IPS DF 6.9 (cell line): ENCODE results near the gene RAB24.

ENCODE experiments used
- DNase-seq: peaks from one replicate; pipeline ENCODE4 v3.0.0-alpha.2; 2013; ENCODE audit warnings: low read depth, low spot score
- H3K27ac ChIP-seq: one replicate; pipeline ENCODE4 v1.5.1; 2013; ENCODE audit warnings: low read length, control low read depth
- H3K27me3 ChIP-seq: 2 replicates; pipeline ENCODE4 v1.6.1; 2013; ENCODE audit warnings: mild to moderate bottlenecking, low read length; ENCODE audit not compliant: control insufficient read depth, insufficient read depth
- H3K36me3 ChIP-seq: 2 replicates; pipeline ENCODE4 v1.6.1; 2013; ENCODE audit warnings: low read length; ENCODE audit not compliant: control insufficient read depth, insufficient read depth
- H3K4me1 ChIP-seq: 2 replicates; pipeline ENCODE4 v1.6.1; 2013; ENCODE audit warnings: low read length; ENCODE audit not compliant: control insufficient read depth, insufficient read depth
- H3K4me3 ChIP-seq: 2 replicates; pipeline ENCODE4 v1.5.1; 2013; ENCODE audit warnings: mild to moderate bottlenecking, low read length
- H3K9me3 ChIP-seq: 2 replicates; pipeline ENCODE4 v1.6.1; 2013; ENCODE audit warnings: low read length, inconsistent platforms; ENCODE audit not compliant: control insufficient read depth, insufficient read depth
- WGBS: extraction: QIAGEN DNeasy Blood & Tissue Kit; methylation state at CpG from one replicate; pipeline ENCODE4 v1.1.7; 2013; ENCODE audit warnings: mixed read lengths, missing lambda C conversion rate; ENCODE audit not compliant: insufficient read length, insufficient coverage; 5-methylcytosine and 5-hydroxymethylcytosine counted together

The RAB24 gene

GRCh38 chr5:177293819-177294581 lies 9.5 kb downstream of the RAB24 start:
- WGBS: no CpG with 5 or more reads among the region's 12 CpGs
- Histone ChIP-seq H3K4me3 (no peak overlapping the region), H3K4me1 (peaks cover 2% of the 10 kb centered on the region; the same call in 1 of the 2 replicates), H3K27ac (no peak overlapping the region), H3K36me3 (peaks cover 46% of the 10 kb centered on the region), H3K27me3 (no peaks in the 10 kb centered on the region), H3K9me3 (no peaks in the 10 kb centered on the region)
- DNase-seq: no peak

- no peak overlapping the region for H3K4me3 ChIP-seq
- no peaks in the 10 kb centered on the region for H3K27me3 ChIP-seq
- H3K4me1 ChIP-seq: no peaks in the 10 kb centered on the region
- no peak overlapping the region for H3K27ac ChIP-seq
- WGBS: no CpG with 5 or more reads among the region's 7 CpGs
- H3K9me3 ChIP-seq: no peaks in the 10 kb centered on the region
- DNase-seq: no peak
- H3K36me3 ChIP-seq: peaks cover 48% of the 10 kb centered on the region
Observed at GRCh38 chr5:177291735-177292134, 11.8 kb downstream of the RAB24 start.

- no peaks in the 10 kb centered on the region for H3K9me3 ChIP-seq
- H3K27me3 ChIP-seq: no peaks in the 10 kb centered on the region
- DNase-seq: no peak
- H3K4me3 ChIP-seq: no peak overlapping the region
- WGBS: no CpG with 5 or more reads among the region's 12 CpGs
- H3K27ac ChIP-seq: no peak overlapping the region
- no peaks in the 10 kb centered on the region for H3K4me1 ChIP-seq
- peaks cover 45% of the 10 kb centered on the region for H3K36me3 ChIP-seq
Observed at GRCh38 chr5:177290816-177291596, 12.5 kb downstream of the RAB24 start.

GRCh38 chr5:177288191-177288590 lies 15.3 kb downstream of the RAB24 start:
- no peak overlapping the region for H3K4me3 ChIP-seq
- no peaks in the 10 kb centered on the region for H3K9me3 ChIP-seq
- no peaks in the 10 kb centered on the region for H3K27me3 ChIP-seq
- no peaks in the 10 kb centered on the region for H3K4me1 ChIP-seq
- H3K36me3 ChIP-seq: peaks cover 28% of the 10 kb centered on the region; the same call in 1 of the 2 replicates
- H3K27ac ChIP-seq: no peak overlapping the region
- WGBS: no CpG with 5 or more reads among the region's 2 CpGs
- no peak for DNase-seq

GRCh38 chr5:177276886-177277285 lies 26.6 kb downstream of the RAB24 start:
- WGBS: no CpG with 5 or more reads among the region's 1 CpG
- no peak overlapping the region for H3K4me3 ChIP-seq
- H3K27me3 ChIP-seq: no peaks in the 10 kb centered on the region
- H3K4me1 ChIP-seq: no peaks in the 10 kb centered on the region
- H3K36me3 ChIP-seq: peaks cover 22% of the 10 kb centered on the region
- no peaks in the 10 kb centered on the region for H3K9me3 ChIP-seq
- H3K27ac ChIP-seq: no peak overlapping the region
- no peak for DNase-seq

- no peak for DNase-seq
- Histone ChIP-seq H3K27me3 (no peaks in the 10 kb centered on the region), H3K27ac (no peak overlapping the region), H3K4me3 (no peak overlapping the region), H3K36me3 (peaks cover 21% of the 10 kb centered on the region), H3K9me3 (no peaks in the 10 kb centered on the region), H3K4me1 (no peaks in the 10 kb centered on the region)
- no CpG with 5 or more reads among the region's 6 CpGs for WGBS
Observed at GRCh38 chr5:177275883-177276282, 27.6 kb downstream of the RAB24 start.

- no peak for DNase-seq
- no CpG with 5 or more reads among the region's 4 CpGs for WGBS
- H3K27me3 ChIP-seq: no peaks in the 10 kb centered on the region
- no peak overlapping the region for H3K4me3 ChIP-seq
- peaks cover 18% of the 10 kb centered on the region for H3K36me3 ChIP-seq
- H3K27ac ChIP-seq: no peak overlapping the region
- H3K4me1 ChIP-seq: no peaks in the 10 kb centered on the region
- H3K9me3 ChIP-seq: no peaks in the 10 kb centered on the region
Observed at GRCh38 chr5:177271113-177271512, 32.4 kb downstream of the RAB24 start.

GRCh38 chr5:177270653-177271052 lies 32.9 kb downstream of the RAB24 start:
- Histone ChIP-seq H3K27me3 (no peaks in the 10 kb centered on the region), H3K36me3 (peaks cover 18% of the 10 kb centered on the region)
- no CpG with 5 or more reads among the region's 3 CpGs for whole genome bisulfite sequencing

GRCh38 chr5:177269976-177270375 lies 33.5 kb downstream of the RAB24 start:
- Histone ChIP-seq H3K27me3 (no peaks in the 10 kb centered on the region), H3K4me3 (no peak overlapping the region), H3K27ac (no peak overlapping the region), H3K36me3 (peaks cover 22% of the 10 kb centered on the region), H3K9me3 (no peaks in the 10 kb centered on the region), H3K4me1 (no peaks in the 10 kb centered on the region)
- no CpG with 5 or more reads among the region's 3 CpGs for WGBS
- no peak for DNase-seq

More at GRCh38 chr5:177270653-177271052, 32.9 kb downstream of the RAB24 start:
- Histone ChIP-seq H3K27ac (no peak overlapping the region), H3K9me3 (no peaks in the 10 kb centered on the region), H3K4me3 (no peak overlapping the region), H3K4me1 (no peaks in the 10 kb centered on the region)
- DNase-seq: no peak

GRCh38 chr5:177269232-177269895 lies 34.2 kb downstream of the RAB24 start:
- no peak for DNase-seq
- Histone ChIP-seq H3K27me3 (no peaks in the 10 kb centered on the region), H3K4me1 (no peaks in the 10 kb centered on the region), H3K4me3 (no peak overlapping the region), H3K36me3 (peaks cover 22% of the 10 kb centered on the region), H3K9me3 (no peaks in the 10 kb centered on the region), H3K27ac (no peak overlapping the region)
- WGBS: no CpG with 5 or more reads among the region's 7 CpGs
